Motor neuron (in vitro differentiated cells): ENCODE results near the gene ZNRF1. TPM values are rescaled to one million over a fixed set of nuclear protein-coding genes. Genes with fewer than 3 reads are reported as not detected.

ENCODE experiments used
- ATAC-seq, 8 experiments: fragments of 200-7000 bp; cut with Tn5 transposase; replicated peaks in 6 of 8; 2 replicates each; pipeline ENCODE4 v1.8.0; 2021; ENCODE audit warnings: mild to moderate bottlenecking in 8 of 8, moderate library complexity in 8 of 8
- H3K27ac ChIP-seq, 2 donors: fragments of 250-450 bp; sonication (Bioruptor Pico); 2 replicates each; pipeline ENCODE4 v1.9.0; 2021; ENCODE audit warnings: antibody characterized with exemption in 2 of 2, mild to moderate bottlenecking in 2 of 2, moderate library complexity in 1 of 2
- H3K4me1 ChIP-seq, 2 donors: fragments of 250-450 bp; sonication (Bioruptor Pico); replicated peaks in 1 of 2; 2 replicates each; pipeline ENCODE4 v1.6.1; 2021; ENCODE audit warnings: antibody characterized with exemption in 2 of 2, mild to moderate bottlenecking in 2 of 2, moderate library complexity in 1 of 2
- H3K4me3 ChIP-seq, 5 donors: fragments of 250-450 bp; sonication (Bioruptor Pico); 2 replicates each; pipeline ENCODE4 v1.9.0; 2021; ENCODE audit warnings: antibody characterized with exemption in 5 of 5, mild to moderate bottlenecking in 5 of 5, moderate library complexity in 4 of 5
- WGBS, 10 experiments: fragments of 450-650 bp; shearing (Covaris generic); methylation state at CpG; one replicate each; pipeline ENCODE4 v1.0.0; 2022; 5-methylcytosine and 5-hydroxymethylcytosine counted together
- in situ Hi-C, 9 experiments: fragments of 400-800 bp; cut with MboI; loops; one replicate each; pipeline ENCODE4 v1.15.0; 2021; ENCODE audit warnings: low sequenced_read_pairs in 9 of 9, low pct_unique_long_range_greater_than_20kb in 2 of 9; ENCODE audit not compliant: unreplicated experiment in 9 of 9
- total RNA-seq, 8 experiments: library from RNA; unstranded; fragments of 300-600 nt; gene quantifications; 2 replicates each; pipeline versions ENCODE4 v1.2.3 to v1.2.4, GENCODE V29; 2022

Gene ZNRF1
- total RNA-seq, 8 experiments from 2014 or later = 7.7 to 20.2 (median 14.2) TPM

GRCh38 chr16:75092777-75093176 lies 94.0 kb downstream of the ZNRF1 start:
- ATAC-seq = no peak
- 71 to 83% (median 78%) methylated on average over 1 to 6 of the region's 7 CpGs; no CpG with 5 or more reads in 6 of the 10 experiments for WGBS, 10 experiments
- no peak overlapping the region for H3K27ac ChIP-seq
- no peak overlapping the region for H3K4me3 ChIP-seq
- peaks cover 0 to 13% of the 10 kb centered on the region in 2 donors for H3K4me1 ChIP-seq
- in situ Hi-C loops = no loop called here

- H3K4me3 ChIP-seq = no peak overlapping the region
- no peak for ATAC-seq
- 73 to 100% (median 94%) methylated on average over 1 to 11 of the region's 23 CpGs; no CpG with 5 or more reads in 3 of the 10 experiments for WGBS, 10 experiments
- H3K27ac ChIP-seq = no peak overlapping the region
- peaks cover 0 to 13% of the 10 kb centered on the region in 2 donors for H3K4me1 ChIP-seq
- in situ Hi-C loops = no loop called here
These were observed 95.0 kb downstream of the ZNRF1 start for GRCh38 chr16:75093598-75094540.

- Histone ChIP-seq H3K4me1 (peaks cover 0 to 13% of the 10 kb centered on the region in 2 donors), H3K27ac (no peak overlapping the region), H3K4me3 (no peak overlapping the region)
- WGBS, 10 experiments = 73 to 100% (median 80%) methylated on average over 1 to 8 of the region's 14 CpGs; no CpG with 5 or more reads in 5 of the 10 experiments
- peak in 3 of 8 experiments; percentile 72 to 95 (median 87) for ATAC-seq
- in situ Hi-C loops = no loop called here
These were observed 96.4 kb downstream of the ZNRF1 start for GRCh38 chr16:75095204-75095621.

DNA sequence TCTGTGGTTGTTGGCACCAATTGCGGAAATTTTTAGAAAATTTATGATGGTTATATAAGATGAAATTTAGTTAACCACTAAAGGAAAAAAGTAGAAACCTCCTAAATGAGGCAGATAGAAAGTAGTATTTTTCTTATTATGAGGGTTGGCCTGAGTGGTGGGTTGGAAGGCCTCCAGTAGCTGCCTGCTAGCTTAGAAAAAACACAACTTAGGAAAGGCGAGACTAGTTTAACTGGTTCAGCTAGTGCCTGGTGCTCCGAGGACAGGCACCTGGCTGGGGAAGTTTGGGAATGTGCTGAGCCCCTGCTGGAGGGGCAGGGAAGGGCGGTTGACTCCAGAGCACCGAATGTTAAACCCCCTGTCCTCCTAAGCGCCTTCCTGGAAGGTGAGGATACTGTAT lies 97.8 kb downstream of the ZNRF1 start:
- ATAC-seq = peak in 1 of 8 experiments; percentile 31
- WGBS, 10 experiments = 72 to 100% (median 90%) methylated on average over 1 to 5 of the region's 6 CpGs; no CpG with 5 or more reads in 3 of the 10 experiments

DNA sequence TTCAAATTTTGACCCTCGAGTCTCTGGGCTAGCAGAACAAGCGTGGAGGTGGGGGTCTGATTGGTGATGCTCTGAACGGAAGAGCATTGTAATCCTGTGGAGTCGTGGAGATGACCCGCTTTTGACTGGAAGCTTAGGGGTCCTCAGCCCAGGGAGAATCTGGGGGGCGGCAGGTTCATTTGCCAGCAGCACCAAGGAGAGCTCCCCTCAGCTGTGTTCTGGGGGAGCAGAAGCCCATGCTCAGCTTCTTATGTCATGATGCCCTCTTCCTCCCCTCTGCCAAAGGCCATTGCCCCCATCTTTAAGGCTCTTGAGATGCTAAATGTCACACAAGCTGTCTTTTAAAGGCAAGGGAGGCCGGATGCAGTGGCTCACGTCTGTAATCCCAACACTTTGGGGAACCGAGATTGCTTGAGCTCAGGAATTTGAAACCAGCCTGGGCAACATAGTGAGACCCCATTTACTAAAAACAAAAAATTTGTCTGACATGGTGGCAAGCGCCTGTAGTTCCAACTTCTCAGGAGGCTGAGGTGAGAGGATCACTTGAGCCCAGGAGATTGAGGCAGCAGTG lies 98.5 kb downstream of the ZNRF1 start:
- H3K4me3 ChIP-seq = no peak overlapping the region
- peaks cover 0 to 13% of the 10 kb centered on the region in 2 donors for H3K4me1 ChIP-seq
- H3K27ac ChIP-seq = no peak overlapping the region
- WGBS, 10 experiments = 88 to 100% (median 96%) methylated on average over 1 to 7 of the region's 10 CpGs; no CpG with 5 or more reads in 4 of the 10 experiments
- ATAC-seq = no peak
- in situ Hi-C loops = no loop called here

More for the DNA sequence above, 97.8 kb downstream of the ZNRF1 start:
- no peak overlapping the region for H3K27ac ChIP-seq
- no peak overlapping the region for H3K4me3 ChIP-seq
- in situ Hi-C loops = no loop called here
- peaks cover 0 to 13% of the 10 kb centered on the region in 2 donors for H3K4me1 ChIP-seq

DNA sequence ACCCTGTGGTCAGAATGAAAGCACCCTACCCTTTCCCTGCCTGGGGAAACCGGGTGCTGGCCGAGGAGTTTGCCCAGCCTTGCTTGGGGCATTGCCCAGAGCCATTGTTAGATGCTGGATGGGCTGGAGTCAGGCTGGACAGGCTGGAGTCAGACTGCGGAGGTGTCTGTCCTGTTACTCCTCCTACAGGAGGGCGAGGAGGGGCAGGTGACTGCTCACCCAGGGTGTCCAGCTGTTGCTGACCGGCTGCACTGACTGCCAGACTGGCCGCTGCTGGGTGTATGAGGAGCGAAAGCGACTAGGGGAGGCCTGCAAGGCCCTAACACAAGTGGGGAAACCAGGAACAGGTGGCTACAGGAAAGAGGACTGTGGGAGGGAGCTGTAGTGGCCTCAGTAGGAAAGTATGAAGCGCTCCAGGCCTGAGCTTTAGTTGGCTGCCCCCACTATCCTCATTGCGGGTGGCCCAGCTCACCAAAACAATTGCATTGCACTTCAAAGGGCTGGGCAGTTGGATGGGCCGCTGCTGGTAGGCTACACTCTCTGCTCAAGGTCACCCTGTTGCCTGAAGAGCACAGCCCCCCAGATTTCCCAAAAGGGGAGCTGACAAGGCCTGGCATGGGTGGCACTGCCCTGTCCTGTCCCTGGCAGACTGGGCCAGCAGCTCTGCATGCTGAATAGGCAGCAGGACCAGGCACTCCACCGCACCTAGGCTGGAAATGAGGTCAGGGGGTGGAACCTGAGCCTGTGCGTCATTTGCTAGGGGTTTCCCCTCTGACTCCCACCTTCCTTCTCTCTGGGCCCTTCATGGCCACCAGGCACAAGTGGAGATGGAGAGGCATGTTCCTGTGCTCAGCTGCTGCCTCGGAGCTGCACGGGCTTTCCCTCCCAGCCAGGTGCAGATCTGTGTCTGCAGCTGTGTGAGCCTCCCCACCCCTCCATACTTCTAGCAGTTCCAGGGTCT lies 99.4 kb downstream of the ZNRF1 start:
- Histone ChIP-seq H3K4me3 (no peak overlapping the region), H3K27ac (no peak overlapping the region), H3K4me1 (peaks cover 0 to 13% of the 10 kb centered on the region in 2 donors)
- ATAC-seq = no peak
- in situ Hi-C loops = no loop called here
- WGBS, 10 experiments = 40 to 94% (median 74%) methylated on average over 1 to 8 of the region's 15 CpGs; no CpG with 5 or more reads in 4 of the 10 experiments

DNA sequence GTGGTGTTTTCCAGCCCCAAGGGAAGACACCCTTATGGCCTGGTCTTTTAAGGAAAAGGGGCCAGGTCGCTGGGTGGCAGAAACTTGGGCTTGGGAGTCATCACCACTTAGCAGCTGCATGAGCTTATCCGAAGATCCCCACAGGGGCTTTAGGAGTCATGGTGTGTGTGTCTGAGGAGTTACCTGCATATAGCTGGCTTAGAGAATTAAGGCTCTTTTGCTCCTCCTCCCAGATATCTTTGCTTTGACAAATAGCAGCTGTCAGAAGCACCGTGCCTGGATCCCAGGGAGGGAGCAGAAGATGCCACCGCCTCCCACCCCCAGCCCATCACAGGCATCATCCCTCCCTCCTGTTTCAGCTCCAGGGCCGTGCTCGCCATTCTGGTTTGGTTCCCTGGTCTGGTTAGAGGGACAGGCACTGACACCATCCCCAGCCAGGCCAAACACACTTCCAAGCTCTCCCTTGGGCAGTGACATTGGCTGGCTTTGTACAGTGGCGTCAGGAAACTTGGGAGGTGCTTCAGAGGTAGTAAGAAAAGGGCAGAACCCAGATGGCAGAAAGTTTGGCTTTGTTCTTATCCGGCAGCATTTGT lies 100.3 kb downstream of the ZNRF1 start:
- no peak for ATAC-seq
- in situ Hi-C loops = no loop called here
- Histone ChIP-seq H3K4me1 (peaks cover 0 to 13% of the 10 kb centered on the region in 2 donors), H3K4me3 (no peak overlapping the region), H3K27ac (no peak overlapping the region)
- 40 to 100% (median 96%) methylated on average over 1 to 2 of the region's 8 CpGs; no CpG with 5 or more reads in 4 of the 10 experiments for WGBS, 10 experiments

GRCh38 chr16:75099738-75100602 lies 101.1 kb downstream of the ZNRF1 start:
- Histone ChIP-seq H3K27ac (no peak overlapping the region), H3K4me3 (no peak overlapping the region), H3K4me1 (peaks cover 0 to 10% of the 10 kb centered on the region in 2 donors)
- WGBS, 10 experiments = 64 to 100% (median 79%) methylated on average over 1 to 7 of the region's 16 CpGs; no CpG with 5 or more reads in 3 of the 10 experiments
- in situ Hi-C loops = loop anchor here in 3 of 9 experiments (10.0 to 25.0 kb wide), 3 partner anchors 105 to 388 kb away; partner anchors contain the start of genes ZNRF1 (in 2 of the 3), MLKL (in 1 of the 3) and WDR59 (in 1 of the 3)
- peak in 1 of 8 experiments; percentile 19 for ATAC-seq

DNA sequence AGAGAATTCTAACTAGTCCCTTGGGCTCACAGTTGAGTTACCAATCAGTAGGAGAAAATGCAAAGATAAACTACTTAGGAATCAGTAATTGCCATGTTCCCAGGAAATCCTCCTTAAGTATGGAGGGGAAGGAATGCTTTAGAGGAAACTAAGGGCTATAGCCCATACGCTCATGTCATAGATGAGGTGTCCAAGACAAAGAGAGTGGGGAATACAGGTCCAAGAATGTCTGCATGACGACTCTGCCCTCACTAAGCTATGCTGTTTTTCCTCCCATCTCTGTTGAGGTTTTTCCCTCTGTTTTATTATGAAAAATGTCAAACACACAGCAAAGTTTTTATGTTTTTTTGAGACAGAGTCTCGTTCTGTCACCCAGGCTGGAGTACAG lies 101.8 kb downstream of the ZNRF1 start:
- ATAC-seq = no peak
- in situ Hi-C loops = loop anchor here in 3 of 9 experiments (10.0 to 25.0 kb wide), 3 partner anchors 106 to 388 kb away; partner anchors contain the start of genes ZNRF1 (in 2 of the 3), MLKL (in 1 of the 3) and WDR59 (in 1 of the 3)
- no peak overlapping the region for H3K27ac ChIP-seq
- H3K4me1 ChIP-seq = peaks cover 0 to 4% of the 10 kb centered on the region in 2 donors
- WGBS, 10 experiments = 80 to 100% (median 92%) methylated on average over 1 to 3 of the region's 3 CpGs; no CpG with 5 or more reads in 4 of the 10 experiments
- no peak overlapping the region for H3K4me3 ChIP-seq

DNA sequence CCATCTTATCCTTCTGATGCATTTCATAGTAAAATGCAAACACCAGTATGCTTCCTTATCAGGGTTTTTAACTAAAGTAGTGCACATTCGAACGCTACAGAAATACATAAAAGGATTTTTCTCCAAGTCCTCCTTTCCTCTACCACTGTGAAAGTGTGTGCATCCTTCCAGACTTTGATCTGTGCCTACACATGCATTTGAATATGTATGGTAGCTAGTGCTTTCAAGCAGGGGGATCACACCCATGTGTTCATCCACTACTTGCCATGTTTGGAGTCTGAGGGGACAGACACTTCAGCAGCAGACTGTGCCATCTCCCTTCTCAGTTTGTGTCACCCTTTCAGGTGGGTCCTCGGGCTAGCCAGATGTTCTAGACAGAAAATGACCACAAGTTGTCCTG lies 102.8 kb downstream of the ZNRF1 start:
- in situ Hi-C loops = loop anchor here in 3 of 9 experiments (10.0 to 25.0 kb wide), 3 partner anchors 107 to 389 kb away; partner anchors contain the start of genes ZNRF1 (in 2 of the 3), MLKL (in 1 of the 3) and WDR59 (in 1 of the 3)
- Histone ChIP-seq H3K4me1 (no peaks in the 10 kb centered on the region), H3K4me3 (no peak overlapping the region), H3K27ac (no peak overlapping the region)
- ATAC-seq = peak in 3 of 8 experiments; percentile 34 to 51 (median 41)
- WGBS, 10 experiments = 30 to 100% (median 100%) methylated on average over 1 to 2 of the region's 3 CpGs; no CpG with 5 or more reads in 4 of the 10 experiments

DNA sequence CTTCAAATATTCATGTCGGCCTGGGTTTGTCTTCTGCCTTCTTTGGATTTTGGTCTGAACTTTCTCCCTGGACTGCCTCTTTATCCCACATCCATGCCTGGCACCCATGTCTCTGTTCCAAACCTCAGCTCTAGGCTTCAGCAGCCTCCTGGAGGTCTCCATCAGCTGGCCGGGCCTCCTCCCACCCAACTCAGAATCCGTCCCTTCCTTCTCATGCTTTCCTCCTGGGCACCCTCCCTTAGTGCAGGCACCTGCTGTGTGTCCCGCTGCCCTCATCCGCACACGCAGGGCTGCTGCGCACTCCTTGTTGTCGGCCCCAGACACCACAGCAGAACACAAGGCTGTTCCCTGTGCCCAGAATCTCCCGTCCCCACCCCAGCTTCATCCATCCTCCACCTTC lies 103.8 kb downstream of the ZNRF1 start:
- no peak for ATAC-seq
- WGBS, 10 experiments = 75 to 100% (median 100%) methylated on average over 1 to 7 of the region's 9 CpGs; no CpG with 5 or more reads in 3 of the 10 experiments
- H3K4me1 ChIP-seq = no peaks in the 10 kb centered on the region
- no peak overlapping the region for H3K27ac ChIP-seq
- no peak overlapping the region for H3K4me3 ChIP-seq
- in situ Hi-C loops = loop anchor here in 3 of 9 experiments (10.0 to 25.0 kb wide), 3 partner anchors 108 to 390 kb away; partner anchors contain the start of genes ZNRF1 (in 2 of the 3), MLKL (in 1 of the 3) and WDR59 (in 1 of the 3)
